Measurements from ENCODE around the gene OR4D2.

OR4D2 gene

DNA sequence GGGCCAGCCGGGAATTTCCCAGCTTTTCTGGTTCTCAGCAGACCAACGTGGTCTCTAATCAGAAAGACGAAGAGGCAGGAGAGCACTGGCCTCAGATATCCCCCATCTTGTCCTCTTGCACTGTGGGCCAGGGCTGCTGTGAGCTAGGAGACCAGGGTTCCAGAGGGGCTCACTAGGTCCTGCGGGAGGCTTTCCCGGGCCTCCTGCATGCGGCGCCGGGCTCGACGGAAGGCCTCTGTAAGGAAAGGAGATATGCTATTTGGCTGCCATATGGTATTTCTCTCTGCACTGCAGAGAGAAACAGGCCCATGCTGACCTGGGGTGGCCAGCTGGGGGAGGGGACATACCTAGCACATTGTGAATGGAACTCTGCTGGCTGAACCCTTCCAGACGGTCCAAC, 39.2 kb downstream of the OR4D2 start:
- Histone ChIP-seq H2BK12ac (ENCODE audit: low read length) (no peak overlapping the region), H3K4me3 (ENCODE audit: low read depth, low read length) (no peak overlapping the region), H2AFZ (ENCODE audit: insufficient read depth, low read length, poor library complexity) (no peak overlapping the region), H3K9me3 (ENCODE audit: insufficient read depth, low read depth, low read length) (no peaks in the 10 kb centered on the region), H3K4me1 (ENCODE audit: control insufficient read depth in 1 of 2, insufficient read depth in 2 of 2, low read length in 2 of 2) (no peaks in the 10 kb centered on the region), H3K27me3 (ENCODE audit: insufficient read depth, low read length) (no peaks in the 10 kb centered on the region), H3K27ac (ENCODE audit: low read depth, low read length) (no peak overlapping the region), H3K23ac (ENCODE audit: low read length) (no peak overlapping the region), H3K18ac (ENCODE audit: low read length) (no peak overlapping the region), H3K9ac (ENCODE audit: low read length) (no peak overlapping the region), H4K8ac (ENCODE audit: low read depth, low read length) (no peak overlapping the region), H2AK5ac (ENCODE audit: low read length) (no peak overlapping the region), H3K79me1 (ENCODE audit: low read length) (no peaks in the 10 kb centered on the region), H2BK120ac (ENCODE audit: insufficient read depth, low read length, poor library complexity) (no peak overlapping the region), H3K4me2 (ENCODE audit: low read length) (no peak overlapping the region), H3K4ac (ENCODE audit: low read depth, low read length) (no peak overlapping the region), H2BK5ac (ENCODE audit: low read depth, low read length, poor library complexity) (no peak overlapping the region), H3K79me2 (ENCODE audit: control insufficient read depth, insufficient read depth, low read length, poor library complexity) (no peaks in the 10 kb centered on the region), H3K36me3 (ENCODE audit: control insufficient read depth in 1 of 2, insufficient read depth in 2 of 2, low read length in 2 of 2) (peaks cover 12 to 15% of the 10 kb centered on the region in 2 experiments), H4K91ac (ENCODE audit: low read depth, low read length) (no peak overlapping the region), H3K14ac (ENCODE audit: low read length) (no peak overlapping the region), H4K12ac (ENCODE audit: low read depth, low read length) (no peak overlapping the region)
- no CpG with 5 or more reads among the region's 11 CpGs for WGBS (ENCODE audit: extremely low coverage, insufficient coverage, insufficient read length)
- no peak for DNase-seq

DNA sequence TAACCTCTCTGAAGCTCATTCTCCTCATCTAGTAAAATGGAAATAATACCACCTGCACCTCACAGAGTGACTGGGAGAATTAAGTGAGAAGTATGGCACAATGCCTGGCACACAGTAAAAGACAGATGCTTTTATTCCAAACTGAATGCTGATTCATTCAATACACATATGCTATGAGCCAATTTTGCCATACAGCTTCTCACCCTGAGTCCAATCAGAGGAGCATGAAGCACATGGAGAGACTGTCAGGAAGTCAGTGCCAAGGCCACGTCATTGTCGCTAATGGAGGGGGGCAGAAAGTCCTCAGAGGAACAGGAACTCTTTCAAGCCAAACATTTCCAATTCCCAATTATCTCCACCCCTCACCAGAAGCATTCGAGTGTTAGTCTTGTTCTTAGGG, 40.7 kb downstream of the OR4D2 start:
- H3K4me1 ChIP-seq (ENCODE audit: control insufficient read depth in 1 of 2, insufficient read depth in 2 of 2, low read length in 2 of 2): no peaks in the 10 kb centered on the region
- H3K79me1 ChIP-seq (ENCODE audit: low read length): no peaks in the 10 kb centered on the region
- H3K4me2 ChIP-seq (ENCODE audit: low read length): no peak overlapping the region
- H4K12ac ChIP-seq (ENCODE audit: low read depth, low read length): no peak overlapping the region
- H3K23ac ChIP-seq (ENCODE audit: low read length): no peak overlapping the region
- no peak overlapping the region for H2BK5ac ChIP-seq (ENCODE audit: low read depth, low read length, poor library complexity)
- no peak overlapping the region for H3K4me3 ChIP-seq (ENCODE audit: low read depth, low read length)
- WGBS (ENCODE audit: extremely low coverage, insufficient coverage, insufficient read length): no CpG with 5 or more reads among the region's 3 CpGs
- H2AFZ ChIP-seq (ENCODE audit: insufficient read depth, low read length, poor library complexity): no peak overlapping the region
- H3K18ac ChIP-seq (ENCODE audit: low read length): no peak overlapping the region
- no peaks in the 10 kb centered on the region for H3K27me3 ChIP-seq (ENCODE audit: insufficient read depth, low read length)
- H3K9me3 ChIP-seq (ENCODE audit: insufficient read depth, low read depth, low read length): no peaks in the 10 kb centered on the region
- no peak overlapping the region for H2BK120ac ChIP-seq (ENCODE audit: insufficient read depth, low read length, poor library complexity)
- no peak overlapping the region for H3K14ac ChIP-seq (ENCODE audit: low read length)
- H3K79me2 ChIP-seq (ENCODE audit: control insufficient read depth, insufficient read depth, low read length, poor library complexity): no peaks in the 10 kb centered on the region
- H3K27ac ChIP-seq (ENCODE audit: low read depth, low read length): no peak overlapping the region
- no peak overlapping the region for H4K91ac ChIP-seq (ENCODE audit: low read depth, low read length)
- DNase-seq: no peak
- peaks cover 13 to 15% of the 10 kb centered on the region in 2 experiments for H3K36me3 ChIP-seq (ENCODE audit: control insufficient read depth in 1 of 2, insufficient read depth in 2 of 2, low read length in 2 of 2)
- H3K4ac ChIP-seq (ENCODE audit: low read depth, low read length): no peak overlapping the region
- no peak overlapping the region for H2BK12ac ChIP-seq (ENCODE audit: low read length)
- H2AK5ac ChIP-seq (ENCODE audit: low read length): no peak overlapping the region
- H4K8ac ChIP-seq (ENCODE audit: low read depth, low read length): no peak overlapping the region
- H3K9ac ChIP-seq (ENCODE audit: low read length): no peak overlapping the region

DNA sequence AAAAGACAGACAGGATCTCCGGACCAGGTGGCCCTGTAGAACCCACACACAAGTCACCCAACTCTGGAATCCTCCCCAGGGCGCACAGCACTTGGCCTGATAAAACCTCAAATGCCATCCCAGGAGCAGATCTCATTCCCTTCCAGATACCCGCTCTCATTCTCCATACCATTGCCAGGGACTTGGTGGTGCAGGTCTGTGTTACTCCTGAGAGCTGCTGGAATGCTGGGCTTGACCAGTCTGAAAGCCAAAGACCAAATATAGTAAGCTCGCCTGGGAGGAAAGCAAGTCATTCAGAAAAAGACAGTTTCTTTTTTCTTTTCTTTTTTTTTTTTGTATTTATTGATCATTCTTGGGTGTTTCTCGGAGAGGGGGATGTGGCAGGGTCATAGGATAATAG, 41.6 kb downstream of the OR4D2 start:
- Histone ChIP-seq H2AK5ac (ENCODE audit: low read length) (no peak overlapping the region), H3K14ac (ENCODE audit: low read length) (no peak overlapping the region), H4K8ac (ENCODE audit: low read depth, low read length) (no peak overlapping the region), H2BK12ac (ENCODE audit: low read length) (no peak overlapping the region), H3K4me2 (ENCODE audit: low read length) (no peak overlapping the region), H3K27me3 (ENCODE audit: insufficient read depth, low read length) (no peaks in the 10 kb centered on the region), H3K4me1 (ENCODE audit: control insufficient read depth in 1 of 2, insufficient read depth in 2 of 2, low read length in 2 of 2) (no peaks in the 10 kb centered on the region), H2BK120ac (ENCODE audit: insufficient read depth, low read length, poor library complexity) (no peak overlapping the region), H3K4me3 (ENCODE audit: low read depth, low read length) (no peak overlapping the region), H4K91ac (ENCODE audit: low read depth, low read length) (no peak overlapping the region), H3K79me2 (ENCODE audit: control insufficient read depth, insufficient read depth, low read length, poor library complexity) (no peaks in the 10 kb centered on the region), H2BK5ac (ENCODE audit: low read depth, low read length, poor library complexity) (no peak overlapping the region), H3K23ac (ENCODE audit: low read length) (no peak overlapping the region), H3K4ac (ENCODE audit: low read depth, low read length) (no peak overlapping the region), H3K27ac (ENCODE audit: low read depth, low read length) (no peak overlapping the region), H3K36me3 (ENCODE audit: control insufficient read depth in 1 of 2, insufficient read depth in 2 of 2, low read length in 2 of 2) (peaks cover 16 to 17% of the 10 kb centered on the region in 2 experiments), H3K9me3 (ENCODE audit: insufficient read depth, low read depth, low read length) (no peaks in the 10 kb centered on the region), H4K12ac (ENCODE audit: low read depth, low read length) (no peak overlapping the region), H2AFZ (ENCODE audit: insufficient read depth, low read length, poor library complexity) (no peak overlapping the region), H3K9ac (ENCODE audit: low read length) (no peak overlapping the region), H3K79me1 (ENCODE audit: low read length) (no peaks in the 10 kb centered on the region), H3K18ac (ENCODE audit: low read length) (no peak overlapping the region)
- no peak for DNase-seq
- WGBS (ENCODE audit: extremely low coverage, insufficient coverage, insufficient read length): no CpG with 5 or more reads among the region's 5 CpGs

GRCh38 chr17:58210922-58211321, 44.1 kb downstream of the OR4D2 start:
- Histone ChIP-seq H3K23ac (ENCODE audit: low read length) (no peak overlapping the region), H4K12ac (ENCODE audit: low read depth, low read length) (no peak overlapping the region), H3K79me2 (ENCODE audit: control insufficient read depth, insufficient read depth, low read length, poor library complexity) (no peaks in the 10 kb centered on the region), H3K27me3 (ENCODE audit: insufficient read depth, low read length) (no peaks in the 10 kb centered on the region), H4K91ac (ENCODE audit: low read depth, low read length) (no peak overlapping the region), H3K36me3 (ENCODE audit: control insufficient read depth in 1 of 2, insufficient read depth in 2 of 2, low read length in 2 of 2) (peaks cover 16 to 17% of the 10 kb centered on the region in 2 experiments), H2BK120ac (ENCODE audit: insufficient read depth, low read length, poor library complexity) (no peak overlapping the region), H3K9me3 (ENCODE audit: insufficient read depth, low read depth, low read length) (no peaks in the 10 kb centered on the region), H3K79me1 (ENCODE audit: low read length) (no peaks in the 10 kb centered on the region), H2BK5ac (ENCODE audit: low read depth, low read length, poor library complexity) (no peak overlapping the region), H2AFZ (ENCODE audit: insufficient read depth, low read length, poor library complexity) (no peak overlapping the region), H3K18ac (ENCODE audit: low read length) (no peak overlapping the region), H3K4ac (ENCODE audit: low read depth, low read length) (no peak overlapping the region), H4K8ac (ENCODE audit: low read depth, low read length) (no peak overlapping the region), H3K4me2 (ENCODE audit: low read length) (no peak overlapping the region), H3K9ac (ENCODE audit: low read length) (no peak overlapping the region), H3K14ac (ENCODE audit: low read length) (no peak overlapping the region), H2BK12ac (ENCODE audit: low read length) (no peak overlapping the region), H3K4me1 (ENCODE audit: control insufficient read depth in 1 of 2, insufficient read depth in 2 of 2, low read length in 2 of 2) (no peaks in the 10 kb centered on the region), H2AK5ac (ENCODE audit: low read length) (no peak overlapping the region), H3K27ac (ENCODE audit: low read depth, low read length) (no peak overlapping the region), H3K4me3 (ENCODE audit: low read depth, low read length) (no peak overlapping the region)
- no CpG with 5 or more reads among the region's 5 CpGs for WGBS (ENCODE audit: extremely low coverage, insufficient coverage, insufficient read length)
- DNase-seq: no peak

Measured in trophoblast cell (in vitro differentiated cells and primary cell).